Cardiac fibroblast (primary cell): ENCODE results near the gene ARHGAP42.

ENCODE experiments used
- DNase-seq, 2 donors: peaks; one replicate each; pipeline versions ENCODE4 v3.0.0 to v3.0.0-alpha.2; 2010; ENCODE audit warnings: low read depth in 2 of 2
- H3K4me3 ChIP-seq, 2 donors: replicated peaks in 1 of 2; 1 replicate in 1 of 2; 2 replicates in 1 of 2; pipeline ENCODE4 v1.5.1; 2011; ENCODE audit warnings: low read depth in 2 of 2, low read length in 2 of 2, mild to moderate bottlenecking in 2 of 2, moderate library complexity in 1 of 2
- CTCF ChIP-seq: IDR thresholded peaks from one replicate; pipeline ENCODE4 v1.5.1; 2011; ENCODE audit warnings: low read depth, mild to moderate bottlenecking, low read length, inconsistent platforms

Gene ARHGAP42

DNA sequence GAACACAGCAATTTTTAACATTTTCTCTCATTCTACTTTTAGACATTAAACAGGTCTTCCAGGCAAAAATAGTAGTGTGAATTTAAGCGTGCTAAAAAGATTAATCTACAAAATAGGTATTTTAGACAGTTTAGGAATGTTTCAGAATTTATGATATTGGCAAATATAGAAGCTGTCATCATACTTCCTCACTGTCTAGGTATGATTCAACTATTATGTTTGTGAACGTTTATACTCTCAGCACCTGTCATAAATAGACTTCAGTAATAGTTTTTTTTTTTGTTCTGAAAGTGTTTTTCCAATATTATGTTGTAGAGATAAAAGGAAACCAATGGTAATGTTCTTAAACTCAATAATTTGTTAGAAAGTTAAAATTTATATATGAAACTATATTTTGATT, 103.0 kb downstream of the ARHGAP42 start:
- no peak for TF ChIP-seq CTCF
- DNase-seq: no peak
- H3K4me3 ChIP-seq: no peak overlapping the region

GRCh38 chr11:100791103-100791502, 104.0 kb downstream of the ARHGAP42 start:
- H3K4me3 ChIP-seq: no peak overlapping the region
- TF ChIP-seq CTCF: no peak
- no peak for DNase-seq

DNA sequence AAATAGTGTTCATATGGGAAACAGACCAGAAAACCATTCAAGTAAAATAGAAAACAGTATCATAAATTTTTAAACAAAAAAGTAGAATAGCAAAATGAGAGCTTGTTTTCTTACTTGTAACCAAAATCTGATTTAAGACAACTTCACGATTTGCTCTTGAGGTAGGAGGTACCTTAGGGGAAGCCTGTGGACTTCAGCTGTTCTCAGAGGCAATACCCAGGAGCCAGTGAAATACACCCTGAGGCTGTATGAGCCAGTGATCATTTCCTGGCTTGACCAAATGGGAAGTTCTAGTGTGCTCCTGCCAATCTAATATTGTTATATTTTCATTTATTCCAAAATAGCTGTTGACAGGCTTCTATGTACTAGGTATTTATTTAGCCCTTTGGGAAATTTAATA, 104.8 kb downstream of the ARHGAP42 start:
- H3K4me3 ChIP-seq: no peak overlapping the region
- peak in 1 of 2 donors; percentile 13 for DNase-seq
- no peak for TF ChIP-seq CTCF

DNA sequence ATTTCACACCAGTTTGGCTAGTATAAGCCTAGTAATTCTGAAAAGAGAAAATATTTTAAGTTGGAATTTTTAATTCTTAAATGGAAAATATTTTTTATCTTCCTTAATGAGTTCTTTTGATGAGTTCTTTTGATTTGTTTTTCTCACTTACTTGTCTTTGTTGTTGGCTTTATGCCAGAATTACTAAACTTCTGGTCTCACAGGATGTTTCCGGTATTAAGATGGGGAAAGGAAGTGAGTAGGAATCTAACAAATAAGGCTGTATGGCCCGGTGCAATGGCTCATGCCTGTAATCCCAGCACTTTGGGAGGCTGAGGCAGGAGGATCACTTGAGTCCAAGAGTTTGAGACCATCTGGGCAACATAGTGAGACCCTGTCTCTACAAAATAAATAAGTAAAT, 106.4 kb downstream of the ARHGAP42 start:
- DNase-seq: peak in 1 of 2 donors; percentile 45
- H3K4me3 ChIP-seq: no peak overlapping the region
- TF ChIP-seq CTCF: no peak

DNA sequence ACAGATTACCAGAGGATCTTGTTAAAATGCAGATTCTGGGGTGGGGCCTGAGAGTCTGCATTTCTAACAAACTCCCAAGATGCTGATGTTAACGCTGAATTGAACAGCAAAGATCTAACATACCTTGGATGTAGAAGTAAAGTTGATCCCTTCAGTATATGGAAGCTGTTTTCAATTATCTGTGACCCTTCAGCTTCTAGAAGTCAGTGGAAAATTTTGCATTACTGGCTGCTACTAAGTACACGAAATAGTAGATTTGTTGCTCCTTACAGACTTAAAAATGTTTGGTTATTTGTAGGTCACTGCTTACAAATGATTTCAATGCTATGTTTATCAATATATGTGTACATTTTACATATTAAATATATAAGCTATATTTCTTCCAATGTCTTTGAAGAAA, 107.4 kb downstream of the ARHGAP42 start:
- no peak for DNase-seq
- H3K4me3 ChIP-seq: no peak overlapping the region
- TF ChIP-seq CTCF: no peak

DNA sequence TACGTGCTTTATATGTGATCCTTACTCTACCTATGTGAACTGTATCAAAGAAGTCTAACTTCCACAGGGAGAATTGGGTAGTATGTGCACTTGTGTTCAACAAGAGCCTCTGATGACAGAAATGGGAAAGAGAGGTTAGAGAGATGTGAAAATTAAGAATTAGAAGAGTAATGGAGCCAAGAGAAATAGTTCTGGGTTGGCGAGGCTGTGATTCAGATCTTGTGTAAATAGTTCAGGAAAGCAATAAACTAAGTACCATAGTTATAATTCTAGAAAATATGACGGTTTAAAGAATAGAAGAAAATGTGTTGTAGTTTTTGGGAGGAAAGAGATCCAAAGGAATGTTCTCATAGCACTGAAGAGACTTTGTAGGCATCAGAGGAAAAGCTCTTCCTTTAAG, 112.4 kb downstream of the ARHGAP42 start:
- no peak for TF ChIP-seq CTCF
- no peak overlapping the region for H3K4me3 ChIP-seq
- no peak for DNase-seq

DNA sequence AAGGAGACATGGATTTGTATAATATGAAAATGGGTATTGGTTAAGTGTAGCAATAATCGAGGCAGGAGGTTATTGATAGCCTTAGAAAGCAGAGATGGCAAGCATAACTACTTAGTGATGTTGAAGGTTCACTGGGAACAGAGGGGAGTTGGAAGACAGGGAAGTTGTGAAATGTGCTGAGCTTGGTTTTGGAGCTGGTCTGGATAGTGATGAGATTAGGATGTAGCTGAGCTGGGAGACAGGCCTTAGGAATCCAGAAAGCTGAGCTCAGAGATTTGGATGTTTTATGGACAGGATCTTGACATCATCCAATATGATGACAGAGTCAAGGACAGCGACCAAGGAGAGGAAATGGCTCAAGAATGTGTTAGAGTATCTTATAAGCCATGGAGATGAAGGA, 113.1 kb downstream of the ARHGAP42 start:
- H3K4me3 ChIP-seq: no peak overlapping the region
- no peak for DNase-seq
- no peak for TF ChIP-seq CTCF
